ELR (cell line): ENCODE data around the gene ZNF397.
A peak's percentile ranks its signal among the peaks of the same experiment; 100 is the strongest.

ENCODE experiments used
- DNase-seq: peaks from one replicate; pipeline ENCODE4 v3.0.0-alpha.2; 2015; ENCODE audit warnings: low read depth

The ZNF397 gene

DNA sequence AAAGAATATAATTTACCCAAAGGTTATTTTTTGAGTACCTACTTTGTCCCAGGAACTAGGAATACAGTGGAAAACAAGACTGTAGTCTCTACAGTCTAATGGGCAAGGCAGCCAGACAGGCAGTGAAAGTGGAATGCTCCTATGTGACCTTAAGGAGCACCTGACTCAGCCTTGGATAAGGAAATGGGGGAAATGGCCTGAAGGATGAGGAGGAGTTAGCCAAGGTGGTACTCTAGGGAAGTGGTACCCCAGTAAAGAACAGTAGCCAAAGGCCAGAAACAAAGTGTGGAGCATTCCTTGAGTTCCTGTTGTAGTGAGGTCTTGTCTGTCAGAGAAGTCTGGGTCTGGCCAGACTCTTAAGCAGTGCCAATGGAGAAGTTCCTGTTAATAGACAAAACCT lies 6.0 kb downstream of the ZNF397 start:
- no peak for DNase-seq

DNA sequence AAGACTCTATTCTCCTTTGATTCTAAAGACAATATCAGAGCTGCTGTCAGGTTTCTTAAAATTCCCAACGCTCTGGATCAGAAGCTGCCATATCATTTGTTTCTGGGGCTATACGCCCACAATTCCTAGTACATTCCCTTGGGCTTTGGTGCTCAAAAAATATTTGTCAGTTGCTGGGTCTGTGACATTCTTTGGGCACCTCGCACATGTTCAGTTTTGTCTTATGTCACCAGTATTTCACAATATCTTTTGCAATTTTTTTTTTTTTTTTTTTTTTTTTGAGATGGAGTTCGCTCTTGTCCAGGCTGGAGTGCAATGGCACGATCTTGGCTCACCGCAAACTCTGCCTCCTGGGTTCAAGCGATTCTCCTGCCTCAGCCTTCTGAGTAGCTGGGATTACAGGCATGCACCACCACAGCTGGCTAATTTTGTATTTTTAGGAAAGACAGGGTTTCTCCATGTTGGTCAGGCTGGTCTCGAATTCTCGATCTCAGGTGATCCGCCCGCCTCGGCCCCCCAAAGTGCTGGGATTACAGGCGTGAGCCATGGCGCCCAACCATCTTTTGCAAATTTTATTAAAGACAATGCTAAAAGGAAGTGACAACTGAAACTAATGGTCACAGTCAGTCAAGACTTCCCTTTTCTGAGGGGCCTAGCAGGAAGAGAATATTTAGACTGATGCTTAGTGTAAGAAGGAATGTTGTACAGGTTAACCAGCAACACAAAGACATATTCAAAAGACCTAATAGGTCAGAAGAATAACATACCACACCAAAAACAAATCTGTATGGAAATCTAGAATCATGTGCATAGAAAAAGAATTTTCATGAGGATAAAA lies 6.8 kb downstream of the ZNF397 start:
- DNase-seq, result no peak

DNA sequence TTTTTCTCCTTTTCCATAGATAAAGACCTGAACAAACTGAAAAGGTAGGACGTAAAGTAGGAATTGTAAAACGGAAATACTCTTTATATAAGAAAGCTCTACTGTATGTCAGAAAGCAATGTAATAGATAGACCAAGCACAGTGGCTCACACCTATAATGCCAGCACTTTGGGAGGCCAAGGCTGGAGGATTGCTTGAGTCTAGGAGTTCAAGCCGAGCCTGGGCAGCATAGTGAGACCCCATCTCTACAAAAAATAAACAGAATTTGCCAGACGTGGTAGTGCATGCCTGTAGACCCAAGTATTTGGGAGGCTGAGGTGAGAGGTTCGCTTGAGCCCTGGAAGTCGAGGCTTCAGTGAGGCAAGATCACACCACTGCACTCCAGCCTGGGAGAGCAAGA lies 7.6 kb downstream of the ZNF397 start:
- no peak for DNase-seq

DNA sequence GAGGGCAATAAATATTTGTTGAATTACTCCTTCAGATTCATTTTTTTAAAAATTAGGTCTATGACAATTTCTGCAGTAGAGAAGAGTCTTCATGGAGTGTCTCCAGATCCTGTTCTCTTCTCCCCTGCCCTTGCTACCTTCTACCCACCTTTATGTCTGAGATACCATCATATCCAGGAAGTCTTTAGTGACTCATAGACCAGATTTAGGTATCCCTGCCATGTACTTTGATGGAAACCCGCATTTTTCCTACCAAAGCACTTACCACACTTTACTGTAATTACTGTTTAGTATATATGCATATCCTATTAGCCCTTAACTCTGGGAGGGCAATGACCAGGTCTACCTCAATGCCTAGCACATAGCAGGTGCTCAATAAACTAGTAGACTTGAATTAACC lies 11.6 kb downstream of the ZNF397 start:
- DNase-seq, result no peak

DNA sequence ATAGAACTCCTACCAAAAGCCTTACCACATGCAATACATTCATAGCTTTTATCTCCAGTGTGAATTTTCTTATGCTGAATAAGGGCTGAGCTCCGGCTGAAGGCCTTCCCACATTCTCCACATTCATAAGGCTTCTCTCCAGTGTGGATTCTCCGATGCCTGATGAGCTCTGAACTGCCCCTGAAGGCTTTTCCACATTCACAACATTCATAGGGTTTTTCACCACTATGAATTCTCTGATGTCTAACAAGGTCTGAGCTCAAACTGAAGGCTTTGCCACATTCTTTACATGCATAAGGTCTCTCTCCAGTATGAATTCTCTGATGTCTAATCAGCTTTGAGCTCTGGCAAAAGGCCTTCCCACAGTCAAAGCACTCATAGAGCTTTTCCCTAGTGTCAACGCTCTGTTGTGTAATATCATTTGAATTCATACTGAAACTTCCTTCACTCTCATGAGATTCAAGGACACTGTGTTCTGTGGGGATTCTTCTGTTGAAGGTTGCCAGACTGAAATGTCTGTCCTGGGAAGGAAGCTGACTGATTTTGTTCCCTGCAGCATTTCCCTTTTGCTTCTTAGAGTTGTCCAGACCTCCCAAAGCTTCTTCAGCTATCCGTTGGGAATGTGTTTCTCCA lies 12.9 kb downstream of the ZNF397 start:
- no peak for DNase-seq

DNA sequence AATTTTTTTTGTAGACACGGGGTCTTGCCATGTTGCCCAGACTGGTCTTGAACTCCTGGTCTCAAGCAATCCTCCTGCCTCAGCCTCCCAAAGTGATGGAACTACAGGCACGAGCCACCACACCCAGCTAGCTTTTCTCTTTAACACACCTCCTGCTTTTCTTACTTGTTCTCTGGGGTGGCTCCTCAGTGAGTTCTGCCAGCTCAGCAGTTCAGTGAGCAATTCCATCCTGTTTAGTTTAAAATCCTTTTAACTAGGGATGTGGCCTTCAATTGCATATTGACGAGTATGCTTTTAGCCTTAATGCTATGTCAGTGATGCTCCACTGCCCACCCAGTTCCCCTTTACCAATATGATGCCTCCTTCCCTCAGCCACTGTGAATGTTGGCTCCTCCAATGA lies 16.1 kb downstream of the ZNF397 start:
- no peak for DNase-seq

DNA sequence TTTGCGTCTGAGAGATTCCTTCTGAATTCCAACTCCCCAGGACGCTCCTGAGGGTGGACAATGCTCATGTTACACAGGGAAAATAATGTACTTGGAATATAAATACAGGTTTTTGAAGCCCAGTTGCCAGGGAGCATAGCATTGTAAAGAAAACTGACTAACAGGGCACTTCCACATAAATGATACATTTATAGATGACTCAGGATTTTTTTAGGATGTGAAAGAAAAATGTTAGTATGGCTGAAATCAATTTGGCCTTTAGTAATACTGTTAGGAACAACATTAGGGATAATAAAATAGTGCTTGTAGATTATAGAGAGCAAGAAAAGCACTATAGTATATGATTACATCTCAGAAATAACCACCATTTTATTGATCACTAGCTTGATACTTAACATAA lies 23.6 kb downstream of the ZNF397 start:
- DNase-seq, result no peak

DNA sequence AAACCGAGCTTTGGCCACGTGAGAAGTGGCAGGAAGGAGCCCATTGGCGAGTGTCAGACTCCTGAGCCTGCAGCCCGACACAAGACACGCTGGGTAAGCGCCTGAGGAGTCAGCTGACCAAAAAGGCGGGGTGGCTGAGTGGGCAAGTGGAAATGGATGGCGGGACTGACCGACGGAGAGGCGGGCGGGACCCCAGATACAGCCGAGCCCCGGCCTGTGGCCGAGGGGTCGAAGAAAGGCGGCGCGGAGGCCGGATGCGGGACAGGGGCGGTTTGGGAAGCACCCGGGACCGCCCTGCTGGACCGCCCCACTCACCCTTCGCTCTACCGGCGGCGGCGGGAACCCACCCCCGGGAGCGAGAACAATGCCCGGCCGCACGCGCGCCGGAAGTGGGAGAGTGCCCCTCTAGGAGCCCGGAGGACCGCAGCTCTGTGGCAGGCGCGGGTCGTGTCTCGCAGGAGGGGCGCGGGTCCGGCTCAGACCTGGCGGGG lies 26.4 kb downstream of the ZNF397 start:
- DNase-seq, result no peak

DNA sequence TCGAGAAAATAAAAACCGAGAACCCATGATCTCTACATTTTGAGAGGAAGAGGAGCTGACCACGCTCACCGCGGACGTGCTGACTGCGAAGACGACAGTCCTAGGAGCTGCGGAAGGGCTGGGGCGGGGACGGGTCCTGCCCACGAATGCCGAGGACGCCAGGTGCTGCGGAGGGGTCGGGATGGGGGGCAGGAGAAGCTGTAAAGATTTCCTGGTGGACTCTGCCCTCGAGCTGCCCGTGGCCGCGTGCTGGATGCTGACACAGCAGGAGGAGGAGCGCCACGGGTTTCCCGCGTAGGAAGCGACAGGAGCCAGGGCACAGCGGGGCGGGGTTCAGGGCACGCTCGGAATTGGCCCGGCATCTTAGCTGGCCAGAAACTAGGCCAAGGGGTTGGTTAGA lies 27.0 kb downstream of the ZNF397 start:
- no peak for DNase-seq

DNA sequence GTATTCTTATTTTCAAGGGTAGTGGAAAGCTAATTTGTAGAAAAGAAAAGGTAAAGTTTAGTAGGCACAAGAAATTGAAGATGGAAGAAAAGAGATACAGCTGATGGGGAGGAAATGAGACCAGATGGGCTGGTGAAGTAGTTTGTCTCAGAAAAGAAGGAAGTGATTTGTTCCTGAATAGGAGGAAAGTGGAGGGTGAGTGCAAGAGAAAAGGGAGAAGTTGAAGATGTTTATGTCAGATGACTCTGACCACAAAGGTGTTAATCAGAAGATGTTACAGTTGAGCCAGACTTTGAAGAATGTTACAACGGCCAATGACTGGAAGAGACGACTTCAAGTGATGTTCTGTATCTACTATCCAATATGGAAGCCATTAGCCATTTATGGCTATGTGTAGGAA lies 28.0 kb downstream of the ZNF397 start:
- no peak for DNase-seq

DNA sequence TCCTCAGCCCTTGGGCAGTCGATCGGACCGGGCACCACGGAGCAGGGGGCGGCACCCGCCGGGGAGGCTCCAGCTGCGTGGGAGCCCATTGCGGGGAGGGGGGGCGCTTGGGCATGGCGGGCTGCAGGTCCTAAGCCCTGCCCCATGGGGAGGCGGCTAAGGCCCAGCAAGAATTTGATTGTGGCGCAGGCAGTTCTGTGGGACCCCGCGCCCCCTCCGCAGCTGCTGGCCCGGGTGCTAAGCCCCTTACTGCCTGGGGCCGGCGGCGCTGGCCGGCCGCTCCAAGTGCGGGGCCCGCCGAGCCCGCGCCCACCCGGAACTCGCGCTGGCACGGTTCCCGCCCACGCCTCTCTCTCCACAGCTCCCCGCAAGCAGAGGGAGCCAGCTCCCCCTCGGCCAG lies 30.8 kb downstream of the ZNF397 start:
- no peak for DNase-seq

DNA sequence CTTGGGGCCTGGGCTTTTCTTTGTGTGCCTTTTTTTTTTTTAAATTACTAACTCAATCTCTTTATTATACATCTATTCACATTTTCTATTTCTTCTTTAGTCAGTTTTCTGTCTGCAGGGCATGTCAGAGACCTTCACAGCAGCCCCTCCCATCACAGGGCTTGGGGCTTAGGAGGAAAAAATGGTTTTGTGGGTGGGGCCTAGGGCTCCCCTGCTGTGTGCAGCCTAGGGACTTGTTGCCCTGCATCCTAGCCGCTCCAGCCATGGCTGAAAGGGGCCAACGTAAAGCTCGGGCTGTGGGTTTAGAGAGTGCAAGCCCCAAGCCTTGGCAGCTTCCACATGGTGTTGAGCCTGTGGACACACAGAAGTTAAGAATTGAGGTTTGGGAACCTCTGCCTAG lies 35.4 kb downstream of the ZNF397 start:
- DNase-seq, result no peak

DNA sequence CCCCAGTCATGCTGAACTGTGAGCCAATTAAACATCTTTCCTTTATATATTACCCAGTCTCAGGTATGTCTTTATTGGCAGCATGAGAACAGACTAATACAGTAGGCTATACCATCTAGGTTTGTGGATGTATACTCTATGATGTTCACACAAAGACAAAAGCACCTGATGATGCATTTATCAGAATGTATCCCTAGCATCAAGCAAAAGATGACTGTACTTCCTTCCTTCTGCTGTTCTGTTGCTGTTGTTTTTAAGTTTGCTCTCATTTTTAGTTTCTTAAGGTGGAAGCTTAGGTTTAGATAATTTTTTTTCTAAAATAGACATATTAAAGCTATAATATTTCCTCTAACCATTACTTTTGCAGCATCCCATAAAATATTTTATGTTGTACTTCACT lies 36.8 kb downstream of the ZNF397 start:
- no peak for DNase-seq

DNA sequence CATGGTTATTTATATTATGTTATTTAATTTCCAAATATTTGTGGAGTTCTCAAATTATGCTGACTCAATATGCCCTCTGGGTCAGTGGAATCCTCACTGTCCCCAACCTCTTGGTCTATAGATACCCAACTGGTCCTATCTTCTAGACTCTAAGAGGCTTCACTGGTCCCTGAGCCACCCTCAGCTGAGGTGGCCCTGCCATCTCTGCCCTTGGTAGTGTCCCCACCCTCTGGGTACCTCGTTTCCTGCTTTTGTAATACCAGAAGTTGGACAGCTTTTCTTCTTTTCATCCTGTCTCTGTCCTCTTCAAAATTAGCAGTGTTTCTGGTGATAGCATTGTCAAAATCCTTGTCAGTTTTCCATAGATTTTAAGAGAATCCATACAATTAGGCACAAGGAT lies 37.3 kb downstream of the ZNF397 start:
- DNase-seq, result no peak

DNA sequence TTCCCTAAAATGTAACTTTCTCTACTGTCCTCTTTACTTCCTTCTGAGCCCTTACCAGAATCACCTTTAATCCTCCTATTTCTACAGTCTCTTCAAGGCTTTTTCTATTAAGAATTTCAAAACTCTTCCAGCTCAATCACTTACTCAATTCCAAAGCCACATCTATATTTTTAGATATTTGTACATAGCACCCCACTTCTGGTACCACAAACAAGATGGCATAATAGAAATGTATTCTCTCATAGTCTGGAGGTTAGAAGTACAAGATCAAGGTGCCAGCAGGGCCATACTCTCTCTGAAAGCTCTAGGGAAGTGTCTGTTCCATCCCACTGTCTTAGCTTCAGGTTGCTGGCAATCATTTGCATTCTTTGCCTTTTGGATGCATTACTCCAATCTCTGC lies 38.1 kb downstream of the ZNF397 start:
- no peak for DNase-seq

DNA sequence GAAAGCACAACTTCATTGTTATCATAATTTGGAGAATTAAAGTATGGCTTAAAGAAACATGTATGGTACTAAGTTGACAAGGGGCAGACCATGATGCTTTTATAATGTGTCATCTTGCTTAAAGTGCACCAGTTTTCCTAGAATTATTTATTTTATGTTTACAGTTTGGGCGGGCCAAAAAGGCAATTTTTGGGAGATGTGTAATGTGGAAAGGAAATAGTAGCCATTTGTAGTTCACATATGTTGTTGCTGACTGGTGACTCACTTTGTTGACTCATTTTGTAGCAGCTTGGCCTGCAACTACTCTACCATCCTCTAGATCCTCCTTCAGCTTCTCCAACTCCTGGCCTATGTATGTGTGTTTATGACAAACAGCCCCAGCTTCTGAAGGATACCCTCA lies 41.5 kb downstream of the ZNF397 start:
- DNase-seq, result peak; percentile 95

DNA sequence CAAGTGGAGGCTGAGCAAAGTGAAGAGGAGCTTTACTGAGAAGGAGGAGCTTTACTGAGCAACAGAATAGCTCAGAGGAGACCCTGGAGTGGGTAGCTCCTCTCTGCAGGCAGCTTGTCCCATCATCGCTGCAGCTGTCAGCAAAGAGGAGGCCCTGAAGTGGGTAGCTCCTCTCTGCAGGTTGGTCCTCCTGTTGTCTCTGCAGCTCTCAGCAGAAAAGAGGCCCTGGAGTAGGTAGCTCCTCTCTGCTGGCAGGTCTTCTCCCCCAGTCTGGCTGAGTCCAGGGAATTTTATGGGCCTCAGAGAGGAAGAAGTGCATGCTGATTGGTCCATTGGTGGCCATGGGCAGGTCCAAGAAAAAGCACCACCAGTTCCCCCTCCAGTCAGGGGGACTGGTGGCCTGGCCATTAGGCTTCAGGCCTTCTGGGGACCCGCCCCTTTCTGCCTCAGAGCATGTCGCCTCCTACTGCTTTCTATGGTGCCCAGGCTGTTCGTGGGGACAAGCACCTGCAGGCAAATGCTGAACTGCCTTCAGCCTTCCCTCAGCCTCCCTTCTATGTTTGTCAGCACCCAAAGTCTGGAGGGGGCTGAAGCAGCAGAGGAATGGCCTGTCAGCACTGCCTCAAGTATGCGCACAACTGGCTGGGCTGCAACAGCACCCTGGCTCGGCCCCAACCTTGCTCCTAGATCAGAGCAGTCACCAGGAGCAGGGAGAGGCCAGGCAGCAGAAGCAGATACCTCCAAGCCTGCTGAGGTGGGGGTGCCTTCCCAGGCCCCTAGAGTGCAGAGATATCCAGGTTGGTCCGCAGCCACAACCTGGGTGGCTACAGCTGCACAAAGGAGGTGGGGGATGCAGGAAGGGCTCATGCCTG lies 43.3 kb downstream of the ZNF397 start:
- DNase-seq, result no peak

DNA sequence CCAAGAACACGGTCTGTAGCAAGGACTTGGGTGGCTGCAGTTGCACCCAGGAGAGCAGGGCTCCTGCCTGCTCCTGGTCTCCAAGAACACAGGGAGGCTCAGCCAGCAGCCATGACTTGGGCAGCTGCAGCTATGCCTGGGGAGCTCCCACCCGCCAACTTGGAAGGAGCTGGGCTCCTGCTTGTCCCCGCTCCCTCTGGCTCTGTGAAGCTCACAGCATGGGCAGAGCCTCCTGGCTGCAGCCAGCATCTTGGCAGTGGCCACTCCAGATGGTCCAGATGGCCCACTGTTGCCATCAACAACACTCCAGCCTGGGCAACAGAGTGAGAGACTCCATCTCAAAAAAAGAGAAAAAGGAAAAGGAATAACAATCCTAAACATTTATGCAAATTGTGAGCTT lies 44.0 kb downstream of the ZNF397 start:
- DNase-seq, result no peak

DNA sequence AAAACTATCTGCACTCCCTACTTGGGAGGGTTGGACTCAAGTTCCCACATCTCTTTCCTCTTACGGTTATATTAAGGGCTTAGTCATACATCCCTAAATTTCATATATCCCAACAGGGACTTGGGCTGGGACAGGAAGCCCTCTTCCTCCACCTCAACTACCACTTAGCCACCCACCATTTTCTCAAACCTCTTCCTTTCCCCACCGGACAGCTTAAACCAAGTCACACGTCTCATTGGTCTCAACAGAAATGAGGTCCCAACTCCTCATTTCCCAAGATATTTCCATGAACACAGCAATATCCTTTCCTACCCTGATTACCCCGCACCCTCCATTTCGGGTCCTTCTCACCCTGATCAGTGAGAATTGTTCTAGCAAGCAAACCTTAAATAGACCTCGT lies 48.5 kb downstream of the ZNF397 start:
- DNase-seq, result peak; percentile 39

DNA sequence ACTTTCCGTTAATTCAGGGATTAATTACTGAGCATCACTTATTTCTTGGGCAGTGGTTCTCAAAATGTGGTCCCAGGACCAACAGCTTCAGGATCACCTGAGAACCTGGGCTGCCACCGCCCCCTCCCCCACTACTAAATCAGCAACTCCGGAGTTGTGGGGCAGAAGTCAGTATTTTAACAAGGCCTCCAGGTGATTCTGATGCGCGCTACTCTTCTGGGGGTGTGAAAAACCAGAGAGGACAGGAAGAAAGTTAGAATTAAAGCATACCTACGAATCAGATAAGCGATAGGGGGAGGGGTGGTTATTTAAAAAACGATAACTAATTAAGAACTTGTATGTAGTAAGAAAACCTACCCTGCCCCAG lies 48.9 kb downstream of the ZNF397 start:
- DNase-seq, result no peak

DNA sequence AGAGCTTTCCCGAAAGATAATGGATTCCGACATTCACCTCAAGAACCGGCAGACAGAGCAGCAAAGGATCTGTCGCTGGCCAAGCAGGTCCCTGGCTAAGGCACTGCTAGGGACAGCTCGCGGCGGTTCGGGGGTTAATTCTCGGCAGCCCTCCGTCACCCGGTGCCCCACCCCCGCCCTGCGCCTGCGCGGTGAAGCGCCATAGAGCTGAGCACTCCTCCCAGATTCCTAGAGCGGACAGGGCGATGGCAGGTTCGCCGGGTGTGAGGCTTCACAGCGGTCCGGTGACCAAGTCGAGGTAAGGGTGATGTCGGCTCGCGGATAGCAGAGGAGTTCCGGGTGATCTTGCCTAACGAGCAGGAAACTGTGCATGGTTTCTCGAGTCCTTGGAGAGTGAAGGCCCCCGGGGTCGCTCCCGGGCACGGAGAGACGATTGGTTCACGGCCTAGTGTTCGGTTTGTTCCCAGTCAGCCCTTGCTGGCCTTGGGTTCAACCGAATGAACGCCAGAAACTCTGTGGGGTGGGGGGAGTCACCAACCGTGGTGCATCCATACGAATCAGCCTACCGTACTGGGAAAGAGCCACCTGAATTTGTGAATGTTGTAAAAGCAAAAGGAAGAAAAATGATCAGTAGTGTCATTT lies 49.4 kb downstream of the ZNF397 start, which contains the start of gene ZSCAN30:
ZSCAN30 (minus strand) TSS at position 136 of the 642 bp plus-strand sequence. CDS start 25,877 bp downstream, outside the sequence.
- peak; percentile 95 for DNase-seq

DNA sequence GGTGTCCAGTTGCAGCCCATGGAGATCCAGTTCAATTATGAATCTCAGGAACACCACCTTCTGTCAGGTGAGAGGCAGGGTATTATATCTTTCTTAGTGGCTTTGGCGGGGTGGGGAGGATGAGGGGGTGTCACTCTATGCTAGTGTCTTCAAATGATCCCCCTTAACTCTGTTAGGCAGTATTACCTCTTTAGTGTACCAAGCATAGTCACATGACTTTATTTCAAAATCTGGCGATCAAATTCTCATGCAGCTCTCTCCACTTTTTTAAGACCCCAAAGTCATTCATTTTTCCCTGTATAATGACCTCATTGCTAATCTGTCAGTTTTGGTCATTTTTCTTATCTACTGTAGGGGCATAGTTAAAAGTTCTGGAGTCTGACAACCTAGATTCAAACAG lies 50.3 kb downstream of the ZNF397 start:
- no peak for DNase-seq
